GDM1 (cell line): ENCODE data around the gene LRRC8B.
A peak's percentile ranks its signal among the peaks of the same experiment; 100 is the strongest.
"Not testable (repeated sequence)": the region's sequence is repeated elsewhere in the genome, so short reads cannot be mapped to it uniquely, and the experiment has no call there.

Experiments
- DNase-seq: peaks from one replicate; lab custom pipeline; 2025; lab: John Stamatoyannopoulos, UW

The LRRC8B gene

GRCh38 chr1:89525169-89525855 lies 683 bp downstream of the LRRC8B start:
- DNase-seq: peak; percentile 36

- no peak for DNase-seq
These were observed 2.6 kb downstream of the LRRC8B start for GRCh38 chr1:89527256-89527655.

- DNase-seq: no peak
These were observed 3.2 kb downstream of the LRRC8B start for GRCh38 chr1:89527750-89528381.

GRCh38 chr1:89528382-89528780 lies 3.8 kb downstream of the LRRC8B start:
- DNase-seq: no peak

- DNase-seq: no peak
These were observed 4.6 kb downstream of the LRRC8B start for GRCh38 chr1:89529196-89529595.

GRCh38 chr1:89530444-89531089 lies 5.9 kb downstream of the LRRC8B start:
- DNase-seq: no peak

GRCh38 chr1:89531480-89532139 lies 7.0 kb downstream of the LRRC8B start:
- no peak for DNase-seq

- no peak for DNase-seq
These were observed 7.6 kb downstream of the LRRC8B start for GRCh38 chr1:89532228-89532627.

- DNase-seq: no peak
These were observed 8.2 kb downstream of the LRRC8B start for GRCh38 chr1:89532866-89533265.

- no peak for DNase-seq
These were observed 10.9 kb downstream of the LRRC8B start for GRCh38 chr1:89535537-89535936.

- no peak for DNase-seq
These were observed 12.1 kb downstream of the LRRC8B start for GRCh38 chr1:89536555-89537341.

GRCh38 chr1:89538361-89538760 lies 13.7 kb downstream of the LRRC8B start:
- peak; percentile 86 for DNase-seq

GRCh38 chr1:89539128-89539527 lies 14.5 kb downstream of the LRRC8B start:
- DNase-seq: no peak

- peak; percentile 75 for DNase-seq
These were observed 15.9 kb downstream of the LRRC8B start for GRCh38 chr1:89540406-89540970.

GRCh38 chr1:89542345-89542744 lies 17.7 kb downstream of the LRRC8B start:
- no peak for DNase-seq

- not testable (repeated sequence) for DNase-seq
These were observed 19.0 kb downstream of the LRRC8B start for GRCh38 chr1:89543632-89544031.

- DNase-seq: no peak
These were observed 20.8 kb downstream of the LRRC8B start for GRCh38 chr1:89545264-89546038.

- no peak for DNase-seq
These were observed 21.7 kb downstream of the LRRC8B start for GRCh38 chr1:89546082-89546889.

GRCh38 chr1:89546934-89547562 lies 22.4 kb downstream of the LRRC8B start:
- DNase-seq: no peak
